ENCODE data around the gene MAPK8IP2.

GRCh38 chr22:50595189-50595588 is 5.4 kb upstream of the MAPK8IP2 start:
- TF ChIP-seq EZH2 (IDR thresholded peaks at IDR 0.05; ENCODE audit: low read depth) = no peak
- no peak for TF ChIP-seq CTCF (conservative IDR thresholded peaks at IDR 0.05)

Data from PC-9 (cell line).